Measurements from ENCODE around the gene CACNA1E.

DNA sequence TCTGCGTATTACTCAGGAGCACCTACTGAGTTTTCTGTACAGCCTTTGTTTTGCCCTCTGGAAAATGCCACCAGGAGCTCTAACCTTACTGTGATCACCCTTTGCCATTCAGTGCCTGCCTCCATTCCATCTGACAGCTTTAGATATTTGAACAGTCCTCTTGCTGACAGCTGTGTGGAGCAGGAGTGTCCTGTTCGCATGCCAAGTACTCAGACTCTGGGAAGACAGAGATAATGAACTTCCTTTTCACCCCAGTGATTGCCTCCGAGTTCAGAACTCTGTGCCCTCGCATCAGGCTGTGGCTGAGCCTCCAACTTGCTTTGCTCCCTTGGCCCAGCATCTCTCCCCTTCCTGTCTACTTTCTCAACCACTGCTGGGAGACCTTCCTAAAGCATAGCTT is 74.0 kb downstream of the CACNA1E start:
- TF ChIP-seq CTCF (conservative IDR thresholded peaks at IDR 0.05; ENCODE audit: low read length): no peak
- TF ChIP-seq EZH2phosphoT487 (IDR thresholded peaks at IDR 0.05; ENCODE audit: borderline replicate concordance, low read depth, low read length): no peak

All from OCI-LY7 (cell line).